ENCODE results near the gene PSME3IP1. TPM values are rescaled to one million over a fixed set of nuclear protein-coding genes. Genes with fewer than 3 reads are reported as not detected.

PSME3IP1 gene
- polyA plus RNA-seq, 3 donors: 75.4 to 133 (median 78.6) TPM

DNA sequence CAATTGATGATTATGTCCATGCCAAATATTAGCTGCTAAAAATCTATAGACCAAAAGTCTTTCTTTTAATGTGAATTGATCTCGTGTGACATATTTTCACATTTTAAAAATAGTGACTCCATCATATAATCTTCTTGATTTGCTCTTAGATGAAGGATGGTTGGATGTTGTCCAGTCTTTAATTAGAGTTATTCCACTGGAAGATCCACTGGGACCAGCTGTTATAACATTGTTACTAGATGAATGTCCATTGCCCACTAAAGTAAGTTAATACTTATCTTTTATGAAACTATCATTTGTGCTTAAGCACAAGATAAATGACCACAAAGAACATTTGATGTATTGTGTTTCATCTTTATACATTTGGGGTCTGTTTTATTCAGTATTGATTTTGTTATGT is 23.1 kb upstream of the PSME3IP1 start:
- no peak for DNase-seq
- H2AFZ ChIP-seq (ENCODE audit: insufficient read depth, low read depth, low read length, poor library complexity, severe bottlenecking): no peak overlapping the region
- H3K27ac ChIP-seq (ENCODE audit: low read depth in 1 of 2, low read length in 2 of 2): no peak overlapping the region
- no peak overlapping the region for H3K9ac ChIP-seq (ENCODE audit: insufficient read depth, low read length, poor library complexity, severe bottlenecking)
- no peak overlapping the region for H3K4me3 ChIP-seq (replicated peaks in 1 of 3; ENCODE audit: low read depth in 2 of 3, low read length in 3 of 3)
- no peaks in the 10 kb centered on the region for H3K27me3 ChIP-seq (ENCODE audit: control insufficient read depth in 2 of 2, insufficient read depth in 2 of 2, low read length in 2 of 2)
- Mint-ChIP-seq H3K27ac (no peak overlapping the region), H3K4me3 (no peak overlapping the region), H3K36me3 (peaks cover 72 to 94% of the 10 kb centered on the region in 2 donors), H3K27me3 (ENCODE audit: low read depth in 3 of 3) (no peaks in the 10 kb centered on the region), H3K9me3 (no peaks in the 10 kb centered on the region), H3K4me1 (no peaks in the 10 kb centered on the region)
- TF ChIP-seq, protein P1, sequence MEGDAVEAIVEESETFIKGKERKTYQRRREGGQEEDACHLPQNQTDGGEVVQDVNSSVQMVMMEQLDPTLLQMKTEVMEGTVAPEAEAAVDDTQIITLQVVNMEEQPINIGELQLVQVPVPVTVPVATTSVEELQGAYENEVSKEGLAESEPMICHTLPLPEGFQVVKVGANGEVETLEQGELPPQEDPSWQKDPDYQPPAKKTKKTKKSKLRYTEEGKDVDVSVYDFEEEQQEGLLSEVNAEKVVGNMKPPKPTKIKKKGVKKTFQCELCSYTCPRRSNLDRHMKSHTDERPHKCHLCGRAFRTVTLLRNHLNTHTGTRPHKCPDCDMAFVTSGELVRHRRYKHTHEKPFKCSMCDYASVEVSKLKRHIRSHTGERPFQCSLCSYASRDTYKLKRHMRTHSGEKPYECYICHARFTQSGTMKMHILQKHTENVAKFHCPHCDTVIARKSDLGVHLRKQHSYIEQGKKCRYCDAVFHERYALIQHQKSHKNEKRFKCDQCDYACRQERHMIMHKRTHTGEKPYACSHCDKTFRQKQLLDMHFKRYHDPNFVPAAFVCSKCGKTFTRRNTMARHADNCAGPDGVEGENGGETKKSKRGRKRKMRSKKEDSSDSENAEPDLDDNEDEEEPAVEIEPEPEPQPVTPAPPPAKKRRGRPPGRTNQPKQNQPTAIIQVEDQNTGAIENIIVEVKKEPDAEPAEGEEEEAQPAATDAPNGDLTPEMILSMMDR (IDR thresholded peaks at IDR 0.05): no peak
- H3K4me2 ChIP-seq (replicated peaks; ENCODE audit: extremely low read depth, low read length, poor library complexity, severe bottlenecking): no peak overlapping the region
- intact Hi-C loops (cut with micrococcal nuclease): no loop called here
- no peaks in the 10 kb centered on the region for H3K9me3 ChIP-seq (replicated peaks in 1 of 2; ENCODE audit: control insufficient read depth in 1 of 2, insufficient read depth in 1 of 2, low read length in 2 of 2)
- H3K4me1 ChIP-seq (ENCODE audit: control insufficient read depth in 1 of 2, insufficient read depth in 2 of 2, low read length in 2 of 2): no peaks in the 10 kb centered on the region
- H3K79me2 ChIP-seq (ENCODE audit: insufficient read depth, low read length): no peaks in the 10 kb centered on the region
- H3K36me3 ChIP-seq (replicated peaks in 1 of 2; ENCODE audit: control insufficient read depth in 1 of 2, insufficient read depth in 2 of 2, low read length in 2 of 2): peaks cover 82 to 94% of the 10 kb centered on the region in 2 donors
- WGBS (ENCODE audit: insufficient coverage): no CpG with 5 or more reads among the region's 1 CpG
- H4K20me1 ChIP-seq (ENCODE audit: insufficient read depth, low read length): peaks cover 8% of the 10 kb centered on the region

DNA sequence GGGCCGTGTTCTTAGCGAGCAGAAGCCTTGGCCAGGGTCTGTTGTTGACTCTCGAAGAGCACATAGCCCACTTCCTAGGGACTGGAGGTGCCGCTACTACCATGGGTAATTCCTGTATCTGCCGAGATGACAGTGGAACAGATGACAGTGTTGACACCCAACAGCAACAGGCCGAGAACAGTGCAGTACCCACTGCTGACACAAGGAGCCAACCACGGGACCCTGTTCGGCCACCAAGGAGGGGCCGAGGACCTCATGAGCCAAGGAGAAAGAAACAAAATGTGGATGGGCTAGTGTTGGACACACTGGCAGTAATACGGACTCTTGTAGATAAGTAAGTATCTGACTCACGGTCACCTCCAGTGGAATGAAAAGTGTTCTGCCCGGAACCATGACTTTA is 18.8 kb upstream of the PSME3IP1 start:
- H3K27ac ChIP-seq (ENCODE audit: low read depth in 1 of 2, low read length in 2 of 2): no peak overlapping the region
- H3K4me3 ChIP-seq (replicated peaks in 1 of 3; ENCODE audit: low read depth in 2 of 3, low read length in 3 of 3): no peak overlapping the region
- H3K4me1 ChIP-seq (ENCODE audit: control insufficient read depth in 1 of 2, insufficient read depth in 2 of 2, low read length in 2 of 2): no peaks in the 10 kb centered on the region
- TF ChIP-seq, protein P1 (IDR thresholded peaks at IDR 0.05): no peak
- Mint-ChIP-seq H3K4me3 (no peak overlapping the region), H3K27ac (no peak overlapping the region), H3K9me3 (no peaks in the 10 kb centered on the region), H3K4me1 (no peaks in the 10 kb centered on the region), H3K27me3 (ENCODE audit: low read depth in 3 of 3) (no peaks in the 10 kb centered on the region), H3K36me3 (peaks cover 42 to 60% of the 10 kb centered on the region in 2 donors)
- 94% methylated on average over 8 of the region's 12 CpGs for WGBS (ENCODE audit: insufficient coverage)
- intact Hi-C loops (cut with micrococcal nuclease): no loop called here
- no peak overlapping the region for H3K9ac ChIP-seq (ENCODE audit: insufficient read depth, low read length, poor library complexity, severe bottlenecking)
- no peak overlapping the region for H3K4me2 ChIP-seq (replicated peaks; ENCODE audit: extremely low read depth, low read length, poor library complexity, severe bottlenecking)
- no peak overlapping the region for H2AFZ ChIP-seq (ENCODE audit: insufficient read depth, low read depth, low read length, poor library complexity, severe bottlenecking)
- peaks cover 50 to 58% of the 10 kb centered on the region in 2 donors for H3K36me3 ChIP-seq (replicated peaks in 1 of 2; ENCODE audit: control insufficient read depth in 1 of 2, insufficient read depth in 2 of 2, low read length in 2 of 2)
- H3K9me3 ChIP-seq (replicated peaks in 1 of 2; ENCODE audit: control insufficient read depth in 1 of 2, insufficient read depth in 1 of 2, low read length in 2 of 2): no peaks in the 10 kb centered on the region
- H4K20me1 ChIP-seq (ENCODE audit: insufficient read depth, low read length): peaks cover 23% of the 10 kb centered on the region
- H3K27me3 ChIP-seq (ENCODE audit: control insufficient read depth in 2 of 2, insufficient read depth in 2 of 2, low read length in 2 of 2): no peaks in the 10 kb centered on the region
- H3K79me2 ChIP-seq (ENCODE audit: insufficient read depth, low read length): peaks cover under 1% of the 10 kb centered on the region
- DNase-seq: no peak

Measured in CD14-positive monocyte (primary cell).